NCI-H128 (cell line): ENCODE measurements around the gene IL11.
"Not testable (repeated sequence)": the region's sequence is repeated elsewhere in the genome, so short reads cannot be mapped to it uniquely, and the experiment has no call there.

Experiments
- DNase-seq: peaks from one replicate; lab custom pipeline; 2025; ENCODE audit not compliant: unreplicated experiment; lab: John Stamatoyannopoulos, UW

IL11 gene

DNA sequence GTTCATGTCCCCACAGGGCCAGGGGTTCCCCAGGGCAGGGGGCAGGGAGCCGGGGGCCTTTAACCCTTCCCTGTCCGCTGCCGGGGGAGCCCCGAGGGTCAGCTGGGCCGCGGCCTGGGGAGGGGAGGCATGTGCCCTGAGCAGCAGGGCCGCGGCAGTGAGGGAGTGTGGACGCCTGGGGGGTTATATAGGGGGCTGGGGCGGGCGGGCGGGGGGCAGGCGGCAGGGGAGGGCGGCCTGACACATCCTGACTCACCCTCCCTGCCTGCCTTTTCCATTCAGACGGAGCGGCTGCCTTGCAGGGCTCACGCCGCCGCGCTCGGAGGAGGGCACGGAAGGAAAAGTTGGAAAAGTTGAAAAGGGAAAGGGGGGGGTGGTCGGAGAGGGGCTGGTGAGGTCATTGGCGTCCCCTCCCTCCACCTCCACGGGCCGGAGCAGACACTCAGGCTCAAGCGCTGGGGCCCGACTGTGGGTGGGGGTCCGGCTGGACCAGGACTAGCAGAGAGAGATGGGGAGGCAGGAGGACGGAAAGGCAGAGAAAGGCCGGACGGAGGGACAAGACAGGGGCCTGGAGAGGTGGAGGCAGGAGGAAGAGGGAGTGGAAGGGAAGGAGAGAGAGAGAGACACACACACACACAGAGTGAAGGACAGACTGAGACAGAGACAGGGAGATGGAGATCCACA lies at the start of gene IL11:
Gene IL11 (minus strand): TSS at position 159 of the 684 bp plus-strand sequence. CDS start 153 bp downstream, at position 6.
- DNase-seq = no peak

DNA sequence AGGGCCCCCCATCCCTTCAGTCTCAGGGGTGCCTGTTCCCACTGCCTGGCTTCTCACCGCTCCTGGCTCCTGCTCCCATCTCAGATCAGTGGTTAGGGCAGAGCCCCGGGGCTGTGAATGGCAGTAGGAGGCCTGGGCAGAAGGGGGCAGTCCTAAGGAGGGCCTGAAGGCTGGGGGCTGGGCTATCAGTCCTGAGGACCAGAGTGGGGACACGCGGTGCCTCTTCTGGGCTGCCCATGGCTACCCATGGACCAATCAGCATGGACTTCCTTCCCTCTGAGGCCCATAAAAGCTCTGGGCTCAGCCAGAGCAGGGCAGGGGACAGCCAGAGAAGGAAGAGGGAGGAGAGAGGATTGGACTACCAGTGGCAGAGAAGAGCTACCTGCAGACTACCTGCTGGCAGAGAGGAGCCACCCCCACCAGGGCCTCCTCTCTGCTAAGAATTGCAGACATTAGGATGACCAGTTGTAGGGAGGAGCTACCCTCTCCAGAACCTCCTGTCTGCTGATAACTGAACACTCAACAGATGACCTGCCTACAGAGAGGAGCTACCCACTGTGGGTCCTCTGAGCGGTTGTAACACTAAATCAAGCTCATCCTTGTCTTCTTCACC lies 49.5 kb upstream of the IL11 start:
- no peak for DNase-seq

DNA sequence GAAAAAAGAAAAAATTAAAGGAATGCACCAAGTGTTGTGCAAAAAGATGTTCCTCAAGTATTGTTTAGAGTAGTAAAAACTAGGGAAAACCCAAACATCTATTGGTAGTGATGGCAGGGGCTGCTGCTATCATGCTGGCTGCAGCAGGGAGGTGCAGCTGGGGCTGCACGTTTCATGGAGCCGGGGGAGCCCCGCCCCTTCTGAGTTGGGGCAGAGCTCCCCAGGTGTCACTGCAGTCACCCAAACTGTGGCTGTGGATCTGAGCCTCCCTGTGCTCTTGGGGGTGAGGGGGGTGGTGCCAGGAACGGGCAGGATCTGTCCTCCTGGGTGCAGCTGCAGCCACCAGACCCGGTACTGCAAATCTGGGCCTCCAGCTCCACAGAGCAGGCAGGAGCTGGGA lies 48.8 kb upstream of the IL11 start:
- DNase-seq = no peak

DNA sequence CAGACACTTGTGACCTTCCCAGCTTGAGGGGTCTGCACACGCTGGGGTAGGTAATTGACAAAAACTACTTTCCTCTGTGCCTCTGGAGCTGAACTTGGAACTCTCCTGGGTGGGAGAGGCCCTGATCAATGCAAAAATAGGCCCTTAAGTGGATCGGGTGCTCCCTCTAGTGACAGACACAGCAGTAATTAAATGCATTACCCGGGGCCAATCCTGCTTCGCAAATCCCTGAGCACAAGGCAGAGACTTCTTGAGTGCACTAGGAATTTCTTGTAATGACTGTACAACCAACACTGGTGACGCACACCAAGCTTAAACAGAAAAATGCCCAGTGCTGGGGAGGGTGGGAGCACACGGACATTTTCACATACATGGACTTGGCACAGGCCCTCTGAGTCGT lies 47.9 kb upstream of the IL11 start:
- DNase-seq = peak; percentile 43

DNA sequence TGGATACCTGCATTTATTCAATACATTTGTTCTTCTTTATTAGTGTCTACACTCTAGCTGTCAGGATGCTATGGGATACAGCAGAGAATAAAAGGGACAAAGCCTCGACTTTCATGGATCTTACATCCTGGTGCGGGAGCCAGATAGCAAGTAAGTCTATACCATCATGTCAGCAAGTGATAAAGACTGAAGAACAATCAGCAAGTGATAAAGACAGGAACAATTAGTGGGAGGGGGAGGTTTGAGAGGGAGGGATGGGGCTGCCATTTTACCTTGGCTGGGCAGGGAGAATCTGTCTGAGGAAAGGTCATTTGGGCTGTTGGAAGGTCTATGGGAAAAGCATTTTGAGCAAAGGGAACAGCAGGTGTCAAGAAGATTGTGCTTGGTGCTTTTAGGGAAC lies 39.9 kb upstream of the IL11 start:
- no peak for DNase-seq

DNA sequence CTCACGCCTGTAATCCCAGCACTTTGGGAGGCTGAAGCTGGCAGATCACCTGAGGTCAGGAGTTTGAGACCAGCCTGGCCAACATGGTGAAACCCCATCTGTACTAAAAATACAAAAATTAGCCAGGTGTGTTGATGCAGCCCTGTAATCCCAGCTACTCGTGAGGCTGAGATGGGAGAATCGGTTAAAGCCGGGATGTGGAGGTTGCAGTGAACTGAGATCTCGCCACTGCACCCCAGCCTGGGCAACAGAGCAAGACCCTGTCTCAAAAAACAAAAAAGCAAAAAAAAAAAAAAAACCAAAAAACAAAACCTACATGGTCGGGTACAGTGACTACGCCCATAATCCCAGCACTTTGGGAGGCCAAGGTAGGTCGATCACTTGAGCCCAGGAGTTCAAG lies 38.9 kb upstream of the IL11 start:
- DNase-seq = not testable (repeated sequence)

DNA sequence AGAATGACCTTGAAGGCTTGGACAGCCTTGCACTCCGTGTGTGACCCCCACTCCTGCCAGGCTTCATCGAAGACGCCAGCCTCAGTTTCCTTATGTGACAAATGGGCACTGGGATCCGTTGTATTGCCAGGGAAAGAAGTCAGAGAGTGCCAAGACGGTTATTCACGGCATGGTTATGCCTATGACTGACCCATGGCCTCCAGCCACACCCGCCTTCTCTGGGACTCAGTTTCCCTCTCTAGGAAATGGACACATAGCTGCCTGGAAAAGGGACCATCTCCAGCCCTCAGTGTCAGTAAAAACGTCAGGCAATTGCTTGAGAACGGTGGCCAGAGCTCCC lies 38.2 kb upstream of the IL11 start:
- no peak for DNase-seq

DNA sequence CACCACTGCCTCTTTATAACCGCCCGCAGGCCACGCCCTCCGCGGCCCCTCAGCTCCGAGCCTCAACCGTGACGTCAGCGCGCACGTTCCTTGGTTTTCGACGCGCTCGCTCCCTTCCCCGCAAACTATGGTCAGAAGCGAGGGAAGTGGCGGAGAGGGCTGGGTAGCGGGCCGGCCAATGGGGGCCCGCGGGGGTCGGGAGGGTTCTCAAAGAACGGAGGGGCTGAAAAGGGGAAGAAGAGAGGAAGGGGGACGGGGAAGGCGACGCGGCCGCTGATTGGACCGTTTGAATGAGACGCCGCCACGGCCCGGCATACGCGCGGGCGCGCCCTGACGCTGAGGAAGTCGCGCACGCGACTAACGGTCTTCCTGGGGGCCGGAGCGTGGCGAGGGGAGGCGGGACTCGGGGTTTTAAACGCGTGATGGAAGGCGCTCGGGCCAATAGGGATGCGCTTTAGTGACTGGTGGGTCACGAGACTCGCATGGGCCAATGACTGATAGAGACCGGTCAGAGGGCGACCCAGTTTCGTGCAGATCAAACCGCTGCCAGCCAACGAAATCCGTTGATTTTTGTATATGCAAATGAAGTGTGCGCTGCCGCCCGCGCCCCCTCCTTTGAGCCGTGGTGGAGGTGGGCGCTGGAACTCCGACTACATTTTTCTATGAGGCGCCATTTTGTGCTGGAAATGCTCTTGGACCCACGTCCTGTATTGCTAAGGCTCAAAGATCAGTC lies 37.7 kb upstream of the IL11 start:
- peak; percentile 95 for DNase-seq

DNA sequence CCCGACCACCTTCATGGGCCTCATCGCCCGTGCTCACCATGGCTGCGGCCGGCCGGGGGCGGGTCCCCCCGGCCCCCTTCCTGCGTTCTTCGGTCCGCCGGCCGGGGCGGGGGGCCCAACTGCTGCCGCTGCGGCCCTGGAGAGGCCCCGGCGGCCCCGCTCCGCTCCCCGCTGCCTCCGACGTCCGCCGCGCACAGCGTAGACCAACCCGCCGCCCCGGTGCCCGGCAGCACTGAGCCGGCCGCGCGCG lies 37.2 kb upstream of the IL11 start, which contains the start of gene UBE2S:
Gene UBE2S (minus strand): TSS at position 239 of the 250 bp plus-strand sequence. CDS start 199 bp downstream, at position 40.
- DNase-seq = not testable (repeated sequence)

DNA sequence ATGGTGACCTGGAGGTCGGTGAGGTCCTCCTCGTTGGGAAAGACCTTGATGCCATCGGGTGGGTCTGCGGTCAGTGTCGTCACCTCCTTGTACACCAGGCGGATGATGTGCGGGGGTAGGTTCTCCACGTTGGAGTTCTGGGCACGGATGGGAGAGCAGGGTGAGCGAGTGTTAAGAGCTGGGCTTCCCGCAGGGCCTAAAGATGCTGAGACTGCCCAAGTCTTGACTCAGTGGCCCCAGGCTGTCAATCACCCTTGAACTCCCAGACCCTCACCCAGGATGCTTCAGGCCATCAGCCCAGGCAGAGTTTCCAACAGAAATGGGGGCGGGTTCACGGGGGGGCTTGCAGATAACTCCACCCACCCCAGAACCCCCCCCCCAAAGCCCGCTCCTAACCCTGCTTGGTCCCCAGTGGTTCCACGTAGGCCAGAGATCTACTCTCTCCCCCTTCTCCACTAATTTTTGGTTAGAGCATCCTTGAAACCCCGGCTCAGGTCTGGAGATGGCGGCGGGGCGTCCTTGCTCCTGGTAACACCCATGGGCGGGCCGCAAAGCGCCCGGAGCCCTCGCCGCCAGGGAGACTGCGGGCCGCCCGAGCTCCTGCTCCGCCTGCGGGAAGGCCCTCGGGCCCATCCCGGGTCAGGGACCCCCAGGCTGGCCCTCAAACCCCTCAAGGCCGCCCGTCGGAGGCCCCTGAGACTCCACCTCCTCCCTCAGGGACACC lies 36.7 kb upstream of the IL11 start:
- no peak for DNase-seq

DNA sequence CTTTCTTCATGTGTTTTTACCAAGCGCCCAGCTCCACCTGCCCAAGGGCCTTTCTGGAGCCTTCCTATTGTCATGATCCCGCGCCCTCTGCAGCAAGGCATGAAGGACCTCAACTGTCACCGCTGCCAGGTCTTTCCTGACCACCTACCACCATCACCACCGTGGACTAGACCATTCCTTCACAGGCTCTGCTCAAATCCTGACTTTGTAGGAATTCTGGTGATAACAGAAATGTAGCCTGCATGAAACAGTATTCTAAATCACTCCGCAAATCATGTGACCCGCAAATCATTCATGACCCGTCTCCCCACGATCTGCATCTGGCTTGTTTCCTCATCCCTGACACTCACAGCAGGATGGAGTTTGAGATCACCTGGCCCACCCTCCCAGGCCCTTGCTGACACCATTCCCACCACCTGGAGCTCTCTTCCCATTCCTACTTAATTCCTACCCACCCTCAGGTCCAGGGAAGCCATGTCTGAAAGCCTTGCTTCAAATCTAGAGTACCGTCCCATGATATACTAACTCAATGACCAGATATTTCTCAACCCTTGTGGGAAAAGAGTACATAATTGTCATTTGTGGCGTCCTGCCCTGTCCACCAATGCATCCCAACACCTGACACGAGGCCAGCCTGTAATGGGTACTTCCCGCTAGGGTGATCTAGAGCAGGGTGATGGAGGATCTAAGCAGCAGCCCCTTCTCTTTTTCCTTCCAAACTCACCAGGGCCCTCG lies 36.0 kb upstream of the IL11 start:
- DNase-seq = no peak

DNA sequence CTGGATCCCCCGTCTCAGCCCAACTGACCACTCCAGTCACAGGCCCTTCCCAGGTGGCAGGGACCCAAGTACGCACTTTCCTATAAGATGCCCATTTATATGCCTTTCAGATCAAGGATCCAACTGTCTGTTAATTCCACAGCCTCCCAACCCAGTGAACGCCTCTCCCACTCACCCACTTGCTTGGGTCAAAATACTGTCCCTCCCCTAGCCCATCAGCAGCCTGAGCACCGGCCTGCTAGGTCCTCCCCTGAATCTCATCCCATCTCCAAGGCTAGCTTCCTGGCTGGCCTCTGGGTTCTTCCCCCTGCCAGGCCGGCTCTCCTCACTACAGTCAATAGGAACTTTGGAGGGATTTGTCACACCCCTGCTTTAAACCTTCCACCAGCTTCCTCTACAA lies 35.4 kb upstream of the IL11 start:
- no peak for DNase-seq

DNA sequence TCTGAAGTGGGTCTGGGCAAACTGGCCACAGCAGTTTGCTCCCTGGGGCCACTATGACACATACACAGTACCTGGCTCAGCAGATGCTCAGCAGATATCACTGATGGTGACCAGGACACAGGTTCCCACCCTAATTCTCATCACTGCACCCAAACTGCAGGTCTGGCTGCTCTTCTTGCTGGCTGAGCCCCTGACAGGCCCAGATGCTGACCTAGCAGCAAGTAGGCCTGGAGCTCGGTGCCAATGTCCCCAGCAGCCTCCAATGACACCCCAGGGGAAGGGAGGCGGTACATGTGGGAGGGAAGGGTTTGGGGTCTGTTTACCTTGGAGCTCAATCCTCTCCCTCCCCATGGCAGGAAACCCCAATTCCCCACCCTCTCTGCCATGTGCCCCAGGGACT lies 32.2 kb upstream of the IL11 start:
- DNase-seq = no peak

DNA sequence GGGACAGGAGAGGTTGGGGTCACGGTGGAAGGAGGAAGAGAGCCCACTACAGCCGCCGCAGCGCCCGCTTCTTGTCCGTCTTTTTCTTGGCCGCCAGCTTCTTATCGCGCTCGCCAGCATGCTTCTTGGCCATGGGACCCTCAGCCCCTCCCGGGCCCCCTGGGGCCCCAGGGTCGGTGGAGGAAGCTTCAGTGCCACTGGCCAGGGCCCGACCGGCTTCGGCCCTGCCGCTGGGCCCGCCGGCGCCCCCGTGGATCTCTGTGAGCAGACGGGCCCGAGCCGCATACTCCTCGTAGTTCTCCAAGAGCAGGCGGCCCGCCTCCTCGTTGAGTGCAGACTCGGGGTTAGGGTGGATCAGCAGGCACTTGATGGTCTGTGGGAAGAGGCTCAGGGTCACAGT lies 31.1 kb upstream of the IL11 start:
- not testable (repeated sequence) for DNase-seq

DNA sequence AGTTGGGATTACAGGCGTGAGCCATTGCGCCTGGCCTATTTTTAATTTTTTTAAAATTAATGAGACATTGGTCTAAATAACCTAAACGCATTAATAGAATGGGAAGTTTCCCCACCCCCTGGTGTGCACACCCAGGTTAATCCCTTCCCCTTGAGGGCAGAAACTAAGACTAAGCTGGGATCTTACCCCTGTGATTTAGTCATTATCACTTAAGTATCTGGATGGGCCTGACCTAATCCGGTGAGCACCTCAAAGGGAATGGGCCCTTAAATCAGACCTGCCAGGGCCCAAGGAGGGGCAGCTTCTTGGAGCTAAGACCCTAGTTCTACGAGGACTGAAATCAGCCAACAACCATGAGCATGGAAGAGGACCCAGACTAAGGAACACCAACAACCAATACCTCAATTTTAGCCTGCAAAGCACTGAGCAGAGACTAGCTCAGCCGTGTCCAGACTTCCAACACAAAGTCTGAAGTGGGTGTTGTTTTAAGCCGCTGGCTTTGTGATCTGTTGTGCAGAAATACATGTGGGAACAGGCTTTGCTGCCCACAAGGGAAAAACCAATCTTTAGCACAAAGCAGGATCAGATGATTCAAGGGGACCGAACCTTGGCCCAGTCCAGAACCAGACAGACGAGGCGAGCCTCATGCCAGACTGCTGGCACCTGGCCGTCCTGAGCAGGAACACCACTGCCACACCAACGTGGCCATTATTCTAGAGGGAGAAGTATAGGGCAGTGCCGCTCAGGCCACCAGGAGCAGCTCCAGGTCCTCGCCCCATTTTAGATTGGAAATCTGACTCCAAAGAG lies 30.2 kb upstream of the IL11 start:
- DNase-seq = no peak

DNA sequence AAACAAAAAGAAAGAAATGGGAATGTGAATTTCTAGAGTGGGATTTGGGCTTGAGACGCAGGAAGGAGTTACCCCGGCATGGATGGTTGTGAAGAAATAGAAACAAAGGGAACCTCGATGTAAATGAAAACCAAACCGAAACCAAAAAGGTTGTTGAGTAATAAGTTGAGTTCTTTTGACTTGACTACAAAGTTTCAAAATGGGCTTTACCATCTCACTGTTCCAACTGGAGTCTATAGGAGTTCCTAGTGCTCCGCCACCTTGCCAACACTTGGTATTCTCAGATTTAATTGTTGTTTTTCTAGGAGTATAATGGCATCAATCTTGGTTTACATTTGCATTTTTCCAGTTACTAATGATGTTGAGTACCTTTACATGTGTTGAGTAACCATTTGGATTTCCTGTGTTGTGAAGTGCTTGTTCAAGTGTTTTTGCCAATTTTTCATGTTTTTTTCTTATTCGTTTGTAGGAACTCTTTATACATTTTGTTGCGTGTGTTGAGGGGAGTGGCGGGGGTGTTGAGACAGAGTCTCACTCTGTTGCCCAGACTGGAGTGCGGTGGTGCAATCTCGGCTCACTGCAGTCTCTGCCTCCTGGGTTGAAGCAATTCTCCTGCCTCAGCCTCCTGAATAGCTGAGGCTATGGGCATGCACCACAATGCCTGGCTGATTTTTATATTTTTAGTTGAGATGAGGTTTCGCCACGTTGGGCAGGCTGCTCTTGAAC lies 28.1 kb upstream of the IL11 start:
- no peak for DNase-seq

DNA sequence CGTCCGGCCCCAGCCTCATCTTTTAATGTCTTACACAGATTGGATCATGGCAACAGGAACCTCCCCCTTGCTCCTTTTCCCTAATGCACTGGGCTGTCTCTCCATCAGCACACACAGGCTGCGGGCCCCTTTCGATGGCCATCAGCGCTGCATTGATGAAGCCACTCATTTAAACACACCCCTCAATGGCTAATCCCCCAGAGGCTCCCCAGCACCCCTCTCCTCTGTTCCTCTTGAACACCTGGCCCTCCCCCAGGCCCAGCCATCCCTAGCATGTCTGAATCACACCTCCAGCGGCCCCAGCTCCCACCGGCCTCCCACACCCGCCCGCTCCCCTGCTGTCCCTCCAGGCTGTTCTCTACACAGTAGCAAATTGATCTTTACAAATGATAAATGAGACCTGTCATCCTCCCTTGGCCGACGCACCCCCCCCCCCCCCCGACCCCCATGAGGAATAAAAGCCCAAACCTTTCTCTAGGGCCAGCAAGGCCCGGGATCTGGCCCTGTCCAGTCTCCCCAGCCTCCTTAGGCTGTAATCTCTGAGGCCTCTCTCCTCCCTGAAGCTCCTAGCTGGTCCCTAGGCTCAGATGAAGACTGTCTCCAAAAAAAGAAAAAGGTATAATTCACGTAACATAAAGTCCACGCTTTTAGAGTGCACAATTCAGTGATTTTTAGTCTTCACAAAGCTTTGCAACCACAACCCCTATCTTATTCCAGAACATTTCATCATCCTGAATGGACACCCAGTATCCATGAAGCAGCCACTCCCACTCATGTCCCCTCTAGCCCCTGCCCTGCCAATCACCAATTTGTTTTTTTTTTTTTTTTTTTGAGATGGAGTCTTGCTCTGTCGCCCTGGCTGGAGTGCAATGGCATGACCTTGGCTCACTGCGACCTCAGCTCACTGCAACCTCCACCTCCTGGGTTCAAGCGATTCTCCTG lies 22.8 kb upstream of the IL11 start:
- no peak for DNase-seq

DNA sequence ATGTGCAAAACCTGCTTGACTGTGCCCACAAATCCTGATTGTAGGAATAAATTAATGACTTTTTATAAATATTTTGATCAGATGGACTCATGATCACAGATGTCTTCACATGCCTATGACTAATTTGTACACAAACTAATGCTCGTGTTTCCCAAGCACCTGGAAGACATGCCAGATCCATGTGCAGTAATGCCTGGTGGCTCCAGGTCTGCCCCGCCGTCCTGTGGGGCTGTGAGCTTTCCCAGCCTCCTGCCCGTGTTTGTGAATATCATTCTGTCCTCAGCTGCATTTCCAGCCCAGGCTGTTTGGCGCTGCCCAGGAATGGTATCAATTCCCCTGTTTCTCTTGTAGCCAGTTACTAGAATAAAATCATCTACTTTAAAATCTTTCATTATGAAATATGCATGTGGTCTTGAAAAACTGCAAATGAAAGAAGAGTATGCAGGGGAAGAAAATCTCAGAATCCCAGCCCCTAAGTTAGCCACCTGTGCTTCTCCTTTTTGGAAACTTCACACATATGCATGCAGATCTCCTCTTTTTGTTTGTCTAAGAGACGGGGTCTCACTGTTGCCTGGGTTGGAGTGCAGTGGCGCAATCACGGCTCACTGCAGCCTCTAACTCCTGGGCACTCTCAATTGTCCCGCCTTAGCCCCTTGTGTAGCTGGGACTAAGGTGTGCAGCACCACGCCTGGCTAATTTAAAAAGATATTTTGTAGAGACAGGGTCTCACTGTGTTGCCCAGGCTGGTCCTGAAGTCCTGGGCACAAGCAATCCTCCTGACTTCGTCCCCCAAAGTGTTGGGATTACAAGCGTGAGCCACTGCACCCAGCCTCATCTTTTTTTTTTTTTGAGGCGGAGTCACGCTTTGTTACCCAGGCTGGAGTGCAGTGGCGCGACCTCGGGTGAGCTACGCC lies 21.7 kb upstream of the IL11 start:
- no peak for DNase-seq
